Measurements from ENCODE around the gene HSD11B1L.

DNA sequence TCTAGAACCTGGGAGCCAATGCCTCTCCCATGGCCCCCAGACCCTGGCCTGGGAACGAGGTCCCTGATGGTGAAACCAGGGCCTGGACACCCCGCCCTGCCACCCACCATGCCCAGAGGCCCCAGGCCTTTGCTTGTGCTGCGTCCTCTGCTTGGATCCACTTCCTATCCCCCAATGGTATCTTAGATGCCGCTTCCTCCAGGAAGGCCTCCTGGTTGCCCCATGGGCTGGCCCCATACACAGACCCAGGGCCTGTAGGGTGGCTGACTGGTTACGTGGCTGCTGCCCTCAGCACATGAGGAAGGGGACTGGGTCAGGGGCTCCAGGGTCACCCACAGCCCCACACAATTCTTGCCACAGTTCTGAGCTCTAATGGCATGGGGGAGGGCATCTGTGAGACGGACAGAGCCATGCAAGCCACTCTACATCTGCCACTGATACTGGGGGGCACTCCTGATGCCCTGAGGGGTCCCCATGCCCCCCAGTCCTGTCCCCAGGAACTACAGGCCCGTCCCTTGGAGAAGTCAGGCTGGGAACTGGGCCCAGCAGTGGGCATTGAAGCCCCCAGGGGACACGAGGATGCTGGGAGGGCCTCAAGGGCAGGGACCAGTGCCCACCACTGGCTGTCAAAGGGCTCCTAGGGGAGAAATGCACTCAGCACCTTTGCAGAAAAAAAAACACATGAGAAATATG, 14.3 kb downstream of the HSD11B1L start:
- no peak for TF ChIP-seq POLR2A (IDR thresholded peaks at IDR 0.05)
- TF ChIP-seq, protein P1, sequence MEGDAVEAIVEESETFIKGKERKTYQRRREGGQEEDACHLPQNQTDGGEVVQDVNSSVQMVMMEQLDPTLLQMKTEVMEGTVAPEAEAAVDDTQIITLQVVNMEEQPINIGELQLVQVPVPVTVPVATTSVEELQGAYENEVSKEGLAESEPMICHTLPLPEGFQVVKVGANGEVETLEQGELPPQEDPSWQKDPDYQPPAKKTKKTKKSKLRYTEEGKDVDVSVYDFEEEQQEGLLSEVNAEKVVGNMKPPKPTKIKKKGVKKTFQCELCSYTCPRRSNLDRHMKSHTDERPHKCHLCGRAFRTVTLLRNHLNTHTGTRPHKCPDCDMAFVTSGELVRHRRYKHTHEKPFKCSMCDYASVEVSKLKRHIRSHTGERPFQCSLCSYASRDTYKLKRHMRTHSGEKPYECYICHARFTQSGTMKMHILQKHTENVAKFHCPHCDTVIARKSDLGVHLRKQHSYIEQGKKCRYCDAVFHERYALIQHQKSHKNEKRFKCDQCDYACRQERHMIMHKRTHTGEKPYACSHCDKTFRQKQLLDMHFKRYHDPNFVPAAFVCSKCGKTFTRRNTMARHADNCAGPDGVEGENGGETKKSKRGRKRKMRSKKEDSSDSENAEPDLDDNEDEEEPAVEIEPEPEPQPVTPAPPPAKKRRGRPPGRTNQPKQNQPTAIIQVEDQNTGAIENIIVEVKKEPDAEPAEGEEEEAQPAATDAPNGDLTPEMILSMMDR (IDR thresholded peaks at IDR 0.05), result no peak
